Heart left ventricle (tissue), 16 donors: ENCODE data around the gene ELMOD3. TPM values are rescaled to one million over a fixed set of nuclear protein-coding genes. Genes with fewer than 3 reads are reported as not detected.
A peak's percentile ranks its signal among the peaks of the same experiment; 100 is the strongest.
"Not testable (repeated sequence)": the region's sequence is repeated elsewhere in the genome, so short reads cannot be mapped to it uniquely, and the experiment has no call there.

Experiments used
- ATAC-seq, 4 donors: fragments of 200-7000 bp; cut with Tn5 transposase; one replicate each; pipeline ENCODE4 v1.9.1; 2020 to 2022; ENCODE audit warnings: moderate library complexity in 4 of 4, mild to moderate bottlenecking in 3 of 4, moderate number of reproducible peaks in 1 of 4
- DNase-seq, 5 donors: peaks; one replicate each; pipeline ENCODE4 v3.0.0-alpha.2; 2020
- H3K27ac ChIP-seq, 12 donors: fragments of 200-600 bp; sonication (generic) in 4 of 12; one replicate each; pipeline versions ENCODE4 v1.5.0 to v1.8.0; 2016 to 2022; ENCODE audit warnings: mild to moderate bottlenecking in 2 of 12
- H3K27me3 ChIP-seq, 9 donors: fragments of 200-600 bp; sonication (generic) in 2 of 9; one replicate each; pipeline versions ENCODE4 v1.5.1 to v1.8.0; 2016 to 2022; ENCODE audit warnings: mild to moderate bottlenecking in 3 of 9
- H3K36me3 ChIP-seq, 9 donors: fragments of 200-600 bp; sonication (generic) in 2 of 9; one replicate each; pipeline versions ENCODE4 v1.5.0 to v1.8.0; 2018 to 2022; ENCODE audit warnings: mild to moderate bottlenecking in 2 of 9
- H3K4me1 ChIP-seq, 12 donors: fragments of 200-600 bp; sonication (generic) in 4 of 12; one replicate each; pipeline versions ENCODE4 v1.5.0 to v1.8.0; 2016 to 2022; ENCODE audit warnings: mild to moderate bottlenecking in 3 of 12
- H3K4me3 ChIP-seq, 12 donors: fragments of 200-600 bp; sonication (generic) in 4 of 12; one replicate each; pipeline versions ENCODE4 v1.5.0 to v1.8.0; 2017 to 2022; ENCODE audit warnings: mild to moderate bottlenecking in 9 of 12, moderate library complexity in 4 of 12
- H3K9me3 ChIP-seq, 12 donors: fragments of 200-600 bp; sonication (generic) in 4 of 12; one replicate each; pipeline versions ENCODE4 v1.5.0 to v1.8.0; 2016 to 2022; ENCODE audit warnings: mild to moderate bottlenecking in 1 of 12
- CTCF ChIP-seq, 12 donors: fragments of 200-600 bp; sonication (generic) in 4 of 12; IDR thresholded peaks; one replicate each; pipeline versions ENCODE4 v1.5.0 to v1.8.0; 2018 to 2022; ENCODE audit warnings: antibody characterized with exemption in 12 of 12, mild to moderate bottlenecking in 5 of 12
- POLR2A ChIP-seq, 2 donors: fragments of 450-650 bp; IDR thresholded peaks; one replicate each; pipeline ENCODE4 v1.6.1; 2017; ENCODE audit warnings: antibody characterized with exemption in 2 of 2, mild to moderate bottlenecking in 2 of 2, moderate library complexity in 2 of 2
- WGBS, 4 donors: extraction: QIAGEN DNeasy Blood & Tissue Kit in 2 of 4; methylation state at CpG; one replicate each; pipeline versions ENCODE4 v1.1.5 to v1.1.7; 2013 to 2018; 5-methylcytosine and 5-hydroxymethylcytosine counted together
- intact Hi-C, 10 donors: fragments of 100-400 bp; cut with DNase I; formaldehyde crosslinking; loops; one replicate each; pipeline versions ENCODE4 v1.11.1 to v1.14.2; 2022
- polyA plus RNA-seq, 2 donors: library from polyadenylated mRNA; stranded (reverse); fragments of 200-250 nt; gene quantifications; one replicate each; pipeline ENCODE4 v1.2.3, GENCODE V29; 2013
- total RNA-seq, 9 donors: library from RNA; depleted of rRNA in 2 of 9; stranded (reverse); fragments of >200 nt in 2 of 9; fragmentation: NEBNext Ultra II Directional in 3 of 9; extraction: Animal tissue kit (Norgen Biotek cat#: 25700) in 3 of 9; gene quantifications; one replicate each; pipeline versions ENCODE4 v1.1.0 to v1.2.4, GENCODE V29; 2016 to 2023
- donor health status: ischemic (EF 13 %, LVEDD 7.1; RV severe dilation, severe dysfunction).
- donor health status: healthy with polysubstance abuse.
- donor health status: DM: no; HTN: yes; CAD: no.
- donor health status: DM: no; HTN: no; CAD: no.
- donor health status: ischemic (EF 25% LVEDD 6.9; RV normal size, moderate dysfunction).
- donor health status: ischemic (EF 25% LVEDD 5.7; RV mildly dilated, moderate dysfunction).
- donor health status: healthy.
- donor health status: DM: yes; HTN: yes; CAD: no.
- donor health status: ischemic (EF 35%, LVEDD 5.7; RV mildly dilated, moderate dysfunction).
- donor health status: nonischemic (EF 11% LVEDD 7.7; RV severe dilation, severe dysfunction).
- donor health status: DM: yes; HTN: yes; CAD: no.
- donor health status: PGD.
- donor health status: ischemic (EF 29% LVEDD 5.4; RV normal size, mild dysfunction).
- donor health status: nonischemic (EF 23%, LVEDD 6.1; RV moderate dilation, normal function).

ELMOD3 gene
- total and polyA plus RNA-seq, 11 donors, result 6.0 to 18.0 (median 10.2) TPM

DNA sequence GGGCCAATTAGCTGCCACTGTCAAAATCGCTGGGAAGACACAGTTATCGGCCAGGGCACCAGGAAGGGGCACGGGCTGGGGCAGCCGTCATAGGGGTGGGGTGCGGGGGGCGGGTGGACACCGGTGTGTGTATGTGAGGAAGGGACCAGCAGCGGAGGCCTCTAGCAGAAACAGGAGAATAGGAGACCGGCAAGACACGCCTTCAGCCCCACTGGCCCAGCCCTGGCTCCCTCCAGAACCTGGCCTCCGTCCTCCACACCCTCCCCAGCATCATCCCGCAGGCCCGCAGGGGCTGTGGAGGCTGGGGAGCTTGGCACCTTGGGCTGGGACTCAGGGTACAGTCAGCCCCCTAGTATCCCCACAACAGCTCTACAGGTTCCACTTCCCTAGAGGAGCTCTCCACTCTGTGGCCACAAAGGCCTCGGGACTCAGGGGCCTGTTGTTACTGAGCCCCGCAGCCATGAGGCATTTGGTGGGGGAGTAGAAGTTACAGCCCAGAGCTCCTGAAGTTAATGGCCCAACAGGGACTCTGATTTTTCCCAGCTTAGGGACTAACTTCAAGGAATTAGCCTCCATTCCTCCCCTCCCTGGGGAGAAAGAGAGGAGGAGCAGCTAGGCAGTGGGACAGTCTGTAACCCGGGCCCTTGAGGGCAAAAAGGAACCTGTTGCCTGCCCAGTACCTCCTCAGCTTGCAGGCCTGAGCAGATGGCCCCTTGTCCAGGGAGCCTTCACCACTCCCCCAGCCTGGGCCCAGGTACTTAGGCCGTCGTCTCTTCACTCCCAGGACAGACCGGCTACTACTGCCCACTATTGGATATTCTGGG is 83.8 kb downstream of the ELMOD3 start:
- WGBS, 4 donors, result 37 to 42% (median 39%) methylated on average over 11 to 19 of the region's 19 CpGs
- Histone ChIP-seq H3K4me3 (peak overlapping the region in 11 of 12 donors; percentile 10 to 59 (median 54)), H3K27ac (peak overlapping the region; percentile 91 to 99 (median 95)), H3K36me3 (no peaks in the 10 kb centered on the region), H3K9me3 (no peaks in the 10 kb centered on the region), H3K27me3 (no peaks in the 10 kb centered on the region), H3K4me1 (peaks cover 15 to 57% (median 37%) of the 10 kb centered on the region in 12 donors)
- ATAC-seq (peak in 3 of 4 donors; percentile 5 to 31 (median 22)), DNase-seq (peak in 1 of 5 donors; percentile 68)
- intact Hi-C loops, result loop anchor here in 5 of 10 donors (1.0 to 5.0 kb wide), 4 partner anchors 59 to 100 kb away; partner anchors contain the start of gene MAT2A (in 2 of the 5)
- TF ChIP-seq CTCF (IDR thresholded peaks at IDR 0.05) (no peak), POLR2A (IDR thresholded peaks at IDR 0.05) (no peak)

- no peaks in the 10 kb centered on the region for H3K27me3 ChIP-seq
- no peak overlapping the region for H3K4me3 ChIP-seq
- ATAC-seq, result no peak
- 80 to 89% (median 82%) methylated on average over 6 of the region's 6 CpGs for WGBS, 4 donors
- peaks cover 13 to 51% (median 33%) of the 10 kb centered on the region in 12 donors for H3K4me1 ChIP-seq
- DNase-seq, result no peak
- H3K9me3 ChIP-seq, result no peaks in the 10 kb centered on the region
- TF ChIP-seq CTCF (IDR thresholded peaks at IDR 0.05) (no peak), POLR2A (IDR thresholded peaks at IDR 0.05) (no peak)
- H3K36me3 ChIP-seq, result no peaks in the 10 kb centered on the region
- H3K27ac ChIP-seq, result peak overlapping the region in 11 of 12 donors; percentile 91 to 99 (median 95)
- intact Hi-C loops, result loop anchor here in 3 of 10 donors (5.0 kb wide), 2 partner anchors 58 to 98 kb away; partner anchors contain the start of gene MAT2A (in 2 of the 3)
These were observed 84.5 kb downstream of the ELMOD3 start for GRCh38 chr2:85439025-85439472.

GRCh38 chr2:85439569-85439968 is 85.0 kb downstream of the ELMOD3 start:
- 91 to 95% (median 94%) methylated on average over 9 of the region's 9 CpGs for WGBS, 4 donors
- not testable (repeated sequence) for H3K9me3 ChIP-seq, ATAC-seq, H3K36me3 ChIP-seq, H3K27me3 ChIP-seq, DNase-seq, H3K4me3 ChIP-seq
- intact Hi-C loops, result loop anchor here in 3 of 10 donors (5.0 kb wide), 2 partner anchors 58 to 98 kb away; partner anchors contain the start of gene MAT2A (in 2 of the 3)
- Histone ChIP-seq H3K27ac (peak overlapping the region in 2 of 12 donors; percentile 97 to 98), H3K4me1 (peaks cover 13 to 47% (median 28%) of the 10 kb centered on the region in 12 donors)

GRCh38 chr2:85439986-85440385 is 85.4 kb downstream of the ELMOD3 start:
- Histone ChIP-seq H3K4me3 (no peak overlapping the region), H3K4me1 (peaks cover 12 to 45% (median 27%) of the 10 kb centered on the region in 12 donors), H3K27ac (no peak overlapping the region), H3K36me3 (no peaks in the 10 kb centered on the region), H3K9me3 (no peaks in the 10 kb centered on the region), H3K27me3 (no peaks in the 10 kb centered on the region)
- DNase-seq (no peak), ATAC-seq (no peak)
- 92 to 98% (median 94%) methylated on average over 7 of the region's 7 CpGs for WGBS, 4 donors
- intact Hi-C loops, result loop anchor here in 4 of 10 donors (5.0 to 10.0 kb wide), 3 partner anchors 55 to 97 kb away; partner anchors contain the start of gene MAT2A (in 2 of the 4)
- TF ChIP-seq CTCF (IDR thresholded peaks at IDR 0.05), result no peak
- TF ChIP-seq POLR2A (IDR thresholded peaks at IDR 0.05), result no peak
